SHP77 (cell line): ENCODE data around the gene CCSER1.
"Not testable (repeated sequence)": the region's sequence is repeated elsewhere in the genome, so short reads cannot be mapped to it uniquely, and the experiment has no call there.

Experiments used
- DNase-seq, 2 experiments: peaks; one replicate each; lab custom pipeline; 2025; lab: John Stamatoyannopoulos, UW

The CCSER1 gene

GRCh38 chr4:90299373-90299772 is 172.2 kb downstream of the CCSER1 start:
- no peak for DNase-seq

GRCh38 chr4:90306810-90307209 is 179.6 kb downstream of the CCSER1 start:
- no peak for DNase-seq

GRCh38 chr4:90317140-90317539 is 189.9 kb downstream of the CCSER1 start:
- DNase-seq: not testable (repeated sequence)

GRCh38 chr4:90317785-90318184 is 190.6 kb downstream of the CCSER1 start:
- DNase-seq: no peak

- no peak for DNase-seq
Observed at GRCh38 chr4:90318193-90318592, 191.0 kb downstream of the CCSER1 start.

GRCh38 chr4:90328558-90328957 is 201.4 kb downstream of the CCSER1 start:
- DNase-seq: peak; percentile 29 to 41

- DNase-seq: no peak
Observed at GRCh38 chr4:90330546-90330945, 203.4 kb downstream of the CCSER1 start.

GRCh38 chr4:90345549-90346215 is 218.5 kb downstream of the CCSER1 start:
- no peak for DNase-seq

GRCh38 chr4:90349636-90350035 is 222.4 kb downstream of the CCSER1 start:
- DNase-seq: no peak

GRCh38 chr4:90357117-90357710 is 230.0 kb downstream of the CCSER1 start:
- peak in 1 of 2 experiments; percentile 2 for DNase-seq

GRCh38 chr4:90375081-90375480 is 247.9 kb downstream of the CCSER1 start:
- DNase-seq: no peak

- DNase-seq: no peak
Observed at GRCh38 chr4:90393215-90393614, 266.0 kb downstream of the CCSER1 start.

GRCh38 chr4:90403781-90404180 is 276.6 kb downstream of the CCSER1 start:
- no peak for DNase-seq

- DNase-seq: not testable (repeated sequence)
Observed at GRCh38 chr4:90407897-90408296, 280.7 kb downstream of the CCSER1 start.

GRCh38 chr4:90412786-90413185 is 285.6 kb downstream of the CCSER1 start:
- not testable (repeated sequence) for DNase-seq

- no peak for DNase-seq
Observed at GRCh38 chr4:90415116-90415515, 287.9 kb downstream of the CCSER1 start.

GRCh38 chr4:90419124-90419711 is 292.0 kb downstream of the CCSER1 start:
- DNase-seq: peak in 1 of 2 experiments; percentile 29

- DNase-seq: no peak
Observed at GRCh38 chr4:90421161-90421560, 294.0 kb downstream of the CCSER1 start.

- no peak for DNase-seq
Observed at GRCh38 chr4:90425893-90426292, 298.7 kb downstream of the CCSER1 start.

- no peak for DNase-seq
Observed at GRCh38 chr4:90438522-90438921, 311.3 kb downstream of the CCSER1 start.

- no peak for DNase-seq
Observed at GRCh38 chr4:90441770-90442169, 314.6 kb downstream of the CCSER1 start.

- no peak for DNase-seq
Observed at GRCh38 chr4:90442619-90443018, 315.4 kb downstream of the CCSER1 start.

- no peak for DNase-seq
Observed at GRCh38 chr4:90443231-90443630, 316.0 kb downstream of the CCSER1 start.
